HEK293 (cell line): ENCODE measurements around the gene TMEM184C.

ENCODE experiments used
- RBAK ChIP-seq: fragments of 450-650 bp; formaldehyde crosslinking; IDR thresholded peaks from 2 replicates; pipeline ENCODE4 v1.5.1; 2016; ENCODE audit warnings: missing biosample characterization, missing genetic modification characterization
- ZNF121 ChIP-seq: fragments of 450-650 bp; formaldehyde crosslinking; IDR thresholded peaks from 2 replicates; pipeline ENCODE4 v1.5.1; 2016; ENCODE audit warnings: missing biosample characterization, missing genetic modification characterization
- ZNF133 ChIP-seq: fragments of 450-650 bp; formaldehyde crosslinking; IDR thresholded peaks from 2 replicates; pipeline ENCODE4 v1.5.1; 2016; ENCODE audit warnings: missing biosample characterization, missing genetic modification characterization
- ZNF174 ChIP-seq: fragments of 450-650 bp; formaldehyde crosslinking; IDR thresholded peaks from 2 replicates; pipeline ENCODE4 v1.5.0; 2017; ENCODE audit warnings: missing biosample characterization, mild to moderate bottlenecking, missing genetic modification characterization
- ZNF274 ChIP-seq, 2 experiments: fragments of 200-500 bp in 1 of 2; fragments of 450-650 bp in 1 of 2; sonication (Bioruptor generic) in 1 of 2; formaldehyde crosslinking in 1 of 2; IDR thresholded peaks; 2 replicates each; pipeline versions ENCODE4 v1.5.1 to v1.6.1; 2014 to 2016; ENCODE audit warnings: borderline replicate concordance in 1 of 2, inconsistent platforms in 1 of 2, low read length in 1 of 2, missing biosample characterization in 1 of 2, missing genetic modification characterization in 1 of 2
- ZNF302 ChIP-seq: fragments of 450-650 bp; formaldehyde crosslinking; IDR thresholded peaks from 2 replicates; pipeline ENCODE4 v1.5.1; 2016; ENCODE audit warnings: missing biosample characterization, missing genetic modification characterization, low read depth
- ZNF311 ChIP-seq: fragments of 450-650 bp; formaldehyde crosslinking; IDR thresholded peaks from 2 replicates; pipeline ENCODE4 v1.5.1; 2017; ENCODE audit warnings: missing biosample characterization, missing genetic modification characterization, borderline replicate concordance
- ZNF596 ChIP-seq: fragments of 450-650 bp; IDR thresholded peaks from 2 replicates; pipeline ENCODE4 v1.5.0; 2018; ENCODE audit warnings: missing biosample characterization, mild to moderate bottlenecking, missing genetic modification characterization, moderate library complexity
- ZNF623 ChIP-seq: fragments of 450-650 bp; formaldehyde crosslinking; IDR thresholded peaks from 2 replicates; pipeline ENCODE4 v1.5.1; 2016; ENCODE audit warnings: missing biosample characterization, missing genetic modification characterization
- ZNF76 ChIP-seq: fragments of 450-650 bp; formaldehyde crosslinking; IDR thresholded peaks from 2 replicates; pipeline ENCODE4; 2016; ENCODE audit warnings: low read depth, missing biosample characterization, missing genetic modification characterization, borderline replicate concordance
- ZNF785 ChIP-seq: fragments of 450-650 bp; formaldehyde crosslinking; IDR thresholded peaks from 2 replicates; pipeline ENCODE4 v1.5.1; 2016; ENCODE audit warnings: missing biosample characterization, missing genetic modification characterization
- TF ChIP-seq, protein P1 (sequence below): fragments of 450-650 bp; formaldehyde crosslinking; IDR thresholded peaks from 2 replicates; pipeline ENCODE4 v1.5.1; 2016; ENCODE audit warnings: missing biosample characterization, missing genetic modification characterization
- TF ChIP-seq, protein P2 (sequence below): fragments of 450-650 bp; formaldehyde crosslinking; optimal IDR thresholded peaks from 2 replicates; pipeline ENCODE3; 2016; ENCODE audit warnings: missing biosample characterization, mild to moderate bottlenecking, missing genetic modification characterization
- TF ChIP-seq, protein P3 (sequence below): fragments of 450-650 bp; formaldehyde crosslinking; IDR thresholded peaks from 2 replicates; pipeline ENCODE4 v1.5.1; 2016; ENCODE audit warnings: missing biosample characterization, missing genetic modification characterization, low read depth

DNA sequence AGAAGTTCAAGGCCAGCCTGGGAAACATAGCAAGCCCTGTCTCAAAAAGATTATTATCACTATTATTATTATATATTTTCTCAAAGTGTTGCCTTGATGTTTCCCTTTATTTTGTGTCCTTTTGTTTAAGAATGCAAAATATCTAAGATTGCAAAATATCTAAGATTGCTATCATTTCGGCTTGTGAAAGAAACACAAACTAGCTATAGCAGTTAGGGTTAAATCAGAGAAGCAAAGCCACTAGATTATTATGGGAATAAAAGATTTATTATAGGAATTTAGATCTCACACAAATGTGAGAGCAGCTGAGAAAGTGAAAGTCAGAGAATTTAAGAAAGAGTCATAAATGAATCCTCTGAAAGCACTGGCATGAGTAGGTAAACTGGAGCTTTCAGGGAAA is 18.0 kb upstream of the TMEM184C start:
- TF ChIP-seq, protein P1, sequence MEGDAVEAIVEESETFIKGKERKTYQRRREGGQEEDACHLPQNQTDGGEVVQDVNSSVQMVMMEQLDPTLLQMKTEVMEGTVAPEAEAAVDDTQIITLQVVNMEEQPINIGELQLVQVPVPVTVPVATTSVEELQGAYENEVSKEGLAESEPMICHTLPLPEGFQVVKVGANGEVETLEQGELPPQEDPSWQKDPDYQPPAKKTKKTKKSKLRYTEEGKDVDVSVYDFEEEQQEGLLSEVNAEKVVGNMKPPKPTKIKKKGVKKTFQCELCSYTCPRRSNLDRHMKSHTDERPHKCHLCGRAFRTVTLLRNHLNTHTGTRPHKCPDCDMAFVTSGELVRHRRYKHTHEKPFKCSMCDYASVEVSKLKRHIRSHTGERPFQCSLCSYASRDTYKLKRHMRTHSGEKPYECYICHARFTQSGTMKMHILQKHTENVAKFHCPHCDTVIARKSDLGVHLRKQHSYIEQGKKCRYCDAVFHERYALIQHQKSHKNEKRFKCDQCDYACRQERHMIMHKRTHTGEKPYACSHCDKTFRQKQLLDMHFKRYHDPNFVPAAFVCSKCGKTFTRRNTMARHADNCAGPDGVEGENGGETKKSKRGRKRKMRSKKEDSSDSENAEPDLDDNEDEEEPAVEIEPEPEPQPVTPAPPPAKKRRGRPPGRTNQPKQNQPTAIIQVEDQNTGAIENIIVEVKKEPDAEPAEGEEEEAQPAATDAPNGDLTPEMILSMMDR, result no peak
- TF ChIP-seq ZNF596, result no peak
- TF ChIP-seq ZNF133 (tag by site-specific recombination), result no peak
- no peak for TF ChIP-seq ZNF311 (tag by site-specific recombination)
- TF ChIP-seq ZNF76 (tag by site-specific recombination), result no peak
- TF ChIP-seq ZNF302 (tag by site-specific recombination), result no peak
- no peak for TF ChIP-seq ZNF121 (tag by site-specific recombination)
- no peak for TF ChIP-seq RBAK (tag by site-specific recombination)
- TF ChIP-seq ZNF174 (tag by site-specific recombination), result no peak
- TF ChIP-seq, protein P2, sequence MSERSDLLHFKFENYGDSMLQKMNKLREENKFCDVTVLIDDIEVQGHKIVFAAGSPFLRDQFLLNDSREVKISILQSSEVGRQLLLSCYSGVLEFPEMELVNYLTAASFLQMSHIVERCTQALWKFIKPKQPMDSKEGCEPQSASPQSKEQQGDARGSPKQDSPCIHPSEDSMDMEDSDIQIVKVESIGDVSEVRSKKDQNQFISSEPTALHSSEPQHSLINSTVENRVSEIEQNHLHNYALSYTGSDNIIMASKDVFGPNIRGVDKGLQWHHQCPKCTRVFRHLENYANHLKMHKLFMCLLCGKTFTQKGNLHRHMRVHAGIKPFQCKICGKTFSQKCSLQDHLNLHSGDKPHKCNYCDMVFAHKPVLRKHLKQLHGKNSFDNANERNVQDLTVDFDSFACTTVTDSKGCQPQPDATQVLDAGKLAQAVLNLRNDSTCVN (tag by site-specific recombination), result no peak
- TF ChIP-seq ZNF785 (tag by site-specific recombination), result no peak
- no peak for TF ChIP-seq ZNF274 (IDR thresholded peaks at IDR 0.05; ENCODE audit: low read length)
- no peak for TF ChIP-seq ZNF274 (tag by site-specific recombination; IDR thresholded peaks at IDR 0.05; ENCODE audit: borderline replicate concordance)
- TF ChIP-seq ZNF623 (tag by site-specific recombination), result no peak
- TF ChIP-seq, protein P3, sequence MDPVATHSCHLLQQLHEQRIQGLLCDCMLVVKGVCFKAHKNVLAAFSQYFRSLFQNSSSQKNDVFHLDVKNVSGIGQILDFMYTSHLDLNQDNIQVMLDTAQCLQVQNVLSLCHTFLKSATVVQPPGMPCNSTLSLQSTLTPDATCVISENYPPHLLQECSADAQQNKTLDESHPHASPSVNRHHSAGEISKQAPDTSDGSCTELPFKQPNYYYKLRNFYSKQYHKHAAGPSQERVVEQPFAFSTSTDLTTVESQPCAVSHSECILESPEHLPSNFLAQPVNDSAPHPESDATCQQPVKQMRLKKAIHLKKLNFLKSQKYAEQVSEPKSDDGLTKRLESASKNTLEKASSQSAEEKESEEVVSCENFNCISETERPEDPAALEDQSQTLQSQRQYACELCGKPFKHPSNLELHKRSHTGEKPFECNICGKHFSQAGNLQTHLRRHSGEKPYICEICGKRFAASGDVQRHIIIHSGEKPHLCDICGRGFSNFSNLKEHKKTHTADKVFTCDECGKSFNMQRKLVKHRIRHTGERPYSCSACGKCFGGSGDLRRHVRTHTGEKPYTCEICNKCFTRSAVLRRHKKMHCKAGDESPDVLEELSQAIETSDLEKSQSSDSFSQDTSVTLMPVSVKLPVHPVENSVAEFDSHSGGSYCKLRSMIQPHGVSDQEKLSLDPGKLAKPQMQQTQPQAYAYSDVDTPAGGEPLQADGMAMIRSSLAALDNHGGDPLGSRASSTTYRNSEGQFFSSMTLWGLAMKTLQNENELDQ (tag by site-specific recombination), result no peak
